GM20000 (cell line): ENCODE results near the gene RUFY2.
"Not testable (repeated sequence)": the region's sequence is repeated elsewhere in the genome, so short reads cannot be mapped to it uniquely, and the experiment has no call there.

Experiments used
- DNase-seq: peaks from one replicate; pipeline ENCODE4 v3.0.0; 2012; ENCODE audit warnings: low spot score
- CTCF ChIP-seq: IDR thresholded peaks from 2 replicates; pipeline ENCODE4 v1.5.1; 2012; ENCODE audit warnings: mild to moderate bottlenecking, control low read depth; ENCODE audit errors: extremely low read depth, missing control alignments

The RUFY2 gene

GRCh38 chr10:68406815-68407548, at the start of gene RUFY2:
RUFY2 (minus strand) TSS chr10:68407277; CDS start chr10:68407189, 88 bp downstream.
- peak; percentile 94 for TF ChIP-seq CTCF
- peak; percentile 96 for DNase-seq

GRCh38 chr10:68449698-68450097, 42.6 kb upstream of the RUFY2 start:
- not testable (repeated sequence) for DNase-seq

GRCh38 chr10:68446179-68446578, 39.1 kb upstream of the RUFY2 start:
- no peak for TF ChIP-seq CTCF
- no peak for DNase-seq

GRCh38 chr10:68442971-68443370, 35.9 kb upstream of the RUFY2 start:
- no peak for DNase-seq
- no peak for TF ChIP-seq CTCF

GRCh38 chr10:68440898-68441297, 33.8 kb upstream of the RUFY2 start:
- TF ChIP-seq CTCF, result no peak
- no peak for DNase-seq

GRCh38 chr10:68435803-68436202, 28.7 kb upstream of the RUFY2 start:
- no peak for TF ChIP-seq CTCF
- DNase-seq, result no peak

- TF ChIP-seq CTCF, result no peak
- no peak for DNase-seq
Observed at GRCh38 chr10:68434657-68435056, 27.6 kb upstream of the RUFY2 start.
